Osteoblast (primary cell): ENCODE measurements around the gene SLC2A13. TPM values are rescaled to one million over a fixed set of nuclear protein-coding genes. Genes with fewer than 3 reads are reported as not detected.

ENCODE experiments used
- DNase-seq: peaks from one replicate; pipeline ENCODE4 v3.0.0; 2011; ENCODE audit warnings: low spot score, mixed read lengths; ENCODE audit not compliant: insufficient read length; ENCODE audit errors: missing footprints
- H2AFZ ChIP-seq: 2 replicates; pipeline ENCODE4 v1.6.0; 2011; ENCODE audit warnings: mild to moderate bottlenecking, low read length
- H3K27ac ChIP-seq: 2 replicates; pipeline ENCODE4 v1.5.1; 2011; ENCODE audit warnings: mild to moderate bottlenecking, low read depth, low read length, moderate library complexity
- H3K27me3 ChIP-seq: 2 replicates; pipeline ENCODE4 v1.6.0; 2012; ENCODE audit warnings: mild to moderate bottlenecking, control low read depth, inconsistent platforms, low read length, moderate library complexity; ENCODE audit not compliant: insufficient read depth
- H3K36me3 ChIP-seq: 2 replicates; pipeline ENCODE4 v1.5.1; 2011; ENCODE audit warnings: mild to moderate bottlenecking, low read length, control low read depth, moderate library complexity; ENCODE audit not compliant: insufficient read depth
- H3K4me1 ChIP-seq: 2 replicates; pipeline ENCODE4 v1.5.1; 2011; ENCODE audit warnings: mild to moderate bottlenecking, low read length, control low read depth, moderate library complexity; ENCODE audit not compliant: insufficient read depth
- H3K4me2 ChIP-seq: 2 replicates; pipeline ENCODE4 v1.6.0; 2011; ENCODE audit warnings: mild to moderate bottlenecking, low read length; ENCODE audit not compliant: insufficient read depth
- H3K4me3 ChIP-seq: fragments of 200-600 bp; sonication (generic); 3 replicates; pipeline ENCODE4 v1.5.1; 2012; ENCODE audit warnings: mild to moderate bottlenecking, low read length, inconsistent platforms; ENCODE audit not compliant: insufficient read depth
- H3K79me2 ChIP-seq: 2 replicates; pipeline ENCODE4 v1.6.0; 2012; ENCODE audit warnings: mild to moderate bottlenecking, low read length, control low read depth, inconsistent platforms; ENCODE audit not compliant: insufficient read depth
- H3K9me3 ChIP-seq: 2 replicates; pipeline ENCODE4 v1.5.1; 2011; ENCODE audit warnings: low read depth, low read length, control low read depth
- H4K20me1 ChIP-seq: 2 replicates; pipeline ENCODE4 v1.6.0; 2012; ENCODE audit warnings: mild to moderate bottlenecking, low read length, control low read depth; ENCODE audit not compliant: insufficient read depth
- total RNA-seq: library from RNA; depleted of rRNA; stranded (reverse); fragments of >200 nt; gene quantifications from 2 replicates; pipeline ENCODE4 v1.2.3, GENCODE V29; 2012
- TF ChIP-seq, protein P1 (sequence below): IDR thresholded peaks from 2 replicates; pipeline ENCODE4 v1.5.1; 2011; ENCODE audit warnings: mild to moderate bottlenecking, low read depth, low read length, moderate library complexity; ENCODE audit errors: extremely low read depth

Gene SLC2A13
- total RNA-seq, 1 donor, result 12.3 TPM

DNA sequence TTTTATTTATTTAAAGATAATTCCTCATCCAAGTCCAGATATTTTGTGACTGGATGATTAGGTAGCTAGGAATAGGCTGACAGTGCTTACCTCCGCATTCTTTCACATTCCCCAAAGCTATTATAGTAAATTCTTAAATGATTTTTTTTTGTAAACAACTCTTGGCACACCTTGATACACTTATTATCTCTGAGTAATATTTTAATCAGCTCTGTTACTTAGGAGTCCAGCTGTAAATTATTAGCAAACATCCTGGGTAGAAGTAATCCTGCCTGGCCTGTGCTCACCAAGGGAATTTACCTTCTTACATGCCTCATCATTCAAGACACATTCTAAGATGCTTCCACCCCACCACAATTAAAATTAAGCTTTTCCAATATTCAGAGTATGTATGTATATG is 186.1 kb downstream of the SLC2A13 start:
- no peak overlapping the region for H3K4me3 ChIP-seq
- H3K27ac ChIP-seq, result no peak overlapping the region
- no peaks in the 10 kb centered on the region for H3K27me3 ChIP-seq
- no peaks in the 10 kb centered on the region for H3K36me3 ChIP-seq
- H3K4me1 ChIP-seq, result no peaks in the 10 kb centered on the region
- TF ChIP-seq, protein P1, sequence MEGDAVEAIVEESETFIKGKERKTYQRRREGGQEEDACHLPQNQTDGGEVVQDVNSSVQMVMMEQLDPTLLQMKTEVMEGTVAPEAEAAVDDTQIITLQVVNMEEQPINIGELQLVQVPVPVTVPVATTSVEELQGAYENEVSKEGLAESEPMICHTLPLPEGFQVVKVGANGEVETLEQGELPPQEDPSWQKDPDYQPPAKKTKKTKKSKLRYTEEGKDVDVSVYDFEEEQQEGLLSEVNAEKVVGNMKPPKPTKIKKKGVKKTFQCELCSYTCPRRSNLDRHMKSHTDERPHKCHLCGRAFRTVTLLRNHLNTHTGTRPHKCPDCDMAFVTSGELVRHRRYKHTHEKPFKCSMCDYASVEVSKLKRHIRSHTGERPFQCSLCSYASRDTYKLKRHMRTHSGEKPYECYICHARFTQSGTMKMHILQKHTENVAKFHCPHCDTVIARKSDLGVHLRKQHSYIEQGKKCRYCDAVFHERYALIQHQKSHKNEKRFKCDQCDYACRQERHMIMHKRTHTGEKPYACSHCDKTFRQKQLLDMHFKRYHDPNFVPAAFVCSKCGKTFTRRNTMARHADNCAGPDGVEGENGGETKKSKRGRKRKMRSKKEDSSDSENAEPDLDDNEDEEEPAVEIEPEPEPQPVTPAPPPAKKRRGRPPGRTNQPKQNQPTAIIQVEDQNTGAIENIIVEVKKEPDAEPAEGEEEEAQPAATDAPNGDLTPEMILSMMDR, result no peak
- no peaks in the 10 kb centered on the region for H4K20me1 ChIP-seq
- H2AFZ ChIP-seq, result no peak overlapping the region
- no peaks in the 10 kb centered on the region for H3K9me3 ChIP-seq
- DNase-seq, result no peak
- no peaks in the 10 kb centered on the region for H3K79me2 ChIP-seq
- H3K4me2 ChIP-seq, result no peak overlapping the region

DNA sequence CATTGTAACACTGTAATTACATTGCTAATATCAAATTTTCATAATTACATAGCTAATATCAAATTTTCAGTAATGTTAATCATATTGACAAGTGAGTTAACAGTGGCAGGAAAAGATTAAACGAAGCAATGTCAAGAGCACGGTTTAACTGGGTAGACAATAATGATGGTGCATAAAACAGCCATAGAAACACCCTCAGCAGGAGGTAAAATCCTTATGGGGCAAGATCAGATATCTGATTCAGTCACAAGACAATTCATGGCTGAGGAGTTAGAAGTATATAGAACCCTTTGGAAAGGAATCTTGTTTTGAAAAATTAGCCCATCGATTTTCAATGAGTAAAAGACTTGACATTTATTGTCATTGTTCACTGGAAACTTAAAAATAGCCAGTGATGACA is 190.6 kb downstream of the SLC2A13 start:
- TF ChIP-seq, protein P1, result no peak
- Histone ChIP-seq H3K4me2 (no peak overlapping the region), H3K4me1 (no peaks in the 10 kb centered on the region), H3K79me2 (no peaks in the 10 kb centered on the region), H3K36me3 (no peaks in the 10 kb centered on the region), H3K27me3 (no peaks in the 10 kb centered on the region), H2AFZ (no peak overlapping the region), H3K4me3 (no peak overlapping the region), H3K27ac (no peak overlapping the region), H3K9me3 (no peaks in the 10 kb centered on the region), H4K20me1 (no peaks in the 10 kb centered on the region)
- DNase-seq, result no peak

DNA sequence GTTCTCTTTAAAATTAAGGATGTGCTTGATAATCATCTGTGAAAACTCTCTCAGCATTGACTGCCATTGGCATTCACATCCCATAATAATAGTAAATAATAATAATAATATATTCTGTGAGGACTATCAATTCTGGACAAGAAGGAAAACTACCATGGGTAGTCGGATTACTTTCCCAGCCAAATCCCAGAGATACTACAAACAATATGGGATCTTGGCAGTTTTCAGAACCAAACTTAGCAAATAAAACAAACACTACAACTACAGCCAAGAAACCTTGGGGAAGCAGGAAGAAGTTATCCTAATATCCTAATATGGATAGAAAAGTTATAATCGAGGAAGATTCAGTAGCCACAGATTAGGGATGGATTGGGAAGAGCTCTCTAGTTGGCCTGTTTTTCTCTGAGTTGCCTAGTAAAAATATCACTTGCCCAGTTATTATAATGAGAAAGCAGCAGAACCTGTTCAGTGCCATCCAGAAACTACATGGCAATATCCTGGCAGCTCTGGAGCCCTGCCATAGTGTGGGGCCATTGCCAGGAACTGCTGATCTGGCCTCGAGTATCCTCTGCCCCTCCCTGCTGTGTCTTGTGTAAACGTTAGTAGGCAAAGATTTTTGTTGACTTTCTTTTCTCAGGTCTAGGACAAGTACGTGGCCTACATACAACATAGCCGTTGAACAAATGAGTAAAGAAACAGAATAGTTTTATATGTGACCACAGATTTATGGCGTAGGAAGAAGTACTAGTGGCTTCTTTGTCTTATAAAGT is 193.5 kb downstream of the SLC2A13 start:
- TF ChIP-seq, protein P1, result no peak
- Histone ChIP-seq H3K79me2 (no peaks in the 10 kb centered on the region), H4K20me1 (no peaks in the 10 kb centered on the region), H3K36me3 (no peaks in the 10 kb centered on the region), H3K4me3 (no peak overlapping the region), H3K4me2 (no peak overlapping the region), H3K4me1 (no peaks in the 10 kb centered on the region), H3K9me3 (no peaks in the 10 kb centered on the region), H2AFZ (no peak overlapping the region), H3K27me3 (no peaks in the 10 kb centered on the region), H3K27ac (no peak overlapping the region)
- no peak for DNase-seq

DNA sequence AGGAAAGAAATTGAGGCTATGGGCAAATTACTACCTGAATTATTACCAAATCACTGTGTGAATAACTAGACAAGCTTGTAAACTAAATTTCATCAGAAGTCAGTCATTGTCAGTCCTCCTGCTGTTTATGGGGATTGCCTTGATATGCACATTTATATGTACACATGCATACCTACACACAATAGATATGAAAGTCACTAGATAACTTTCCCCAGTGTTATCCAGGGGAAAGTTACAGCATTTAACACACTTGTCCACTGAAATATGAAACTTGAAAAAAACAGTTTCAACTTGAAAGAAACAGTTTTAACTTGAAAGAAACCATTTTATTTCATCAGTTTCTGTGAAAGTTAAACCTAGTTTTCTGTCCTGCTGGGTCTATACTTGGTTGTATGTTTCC is 199.6 kb downstream of the SLC2A13 start:
- Histone ChIP-seq H3K4me3 (no peak overlapping the region), H3K27me3 (no peaks in the 10 kb centered on the region), H2AFZ (no peak overlapping the region), H3K4me1 (peaks cover 3% of the 10 kb centered on the region), H3K27ac (no peak overlapping the region), H3K9me3 (no peaks in the 10 kb centered on the region), H3K36me3 (no peaks in the 10 kb centered on the region), H3K4me2 (no peak overlapping the region), H3K79me2 (no peaks in the 10 kb centered on the region), H4K20me1 (no peaks in the 10 kb centered on the region)
- DNase-seq, result no peak
- TF ChIP-seq, protein P1, result no peak
